Testis (tissue), 2 donors: Measurements from ENCODE around the gene CPXM2.

Experiments used
- POLR2A ChIP-seq: fragments of 450-650 bp; IDR thresholded peaks from one replicate; pipeline ENCODE4 v1.6.1; 2017; ENCODE audit warnings: antibody characterized with exemption, mild to moderate bottlenecking, moderate library complexity
- TF ChIP-seq, protein P1 (sequence below), 3 experiments: fragments of 450-650 bp in 2 of 3; fragments of 200-600 bp in 1 of 3; sonication (generic) in 1 of 3; IDR thresholded peaks; one replicate each; pipeline ENCODE4 v1.5.1; 2016 to 2019; ENCODE audit warnings: antibody characterized with exemption in 3 of 3, mild to moderate bottlenecking in 2 of 3, moderate library complexity in 1 of 3

DNA sequence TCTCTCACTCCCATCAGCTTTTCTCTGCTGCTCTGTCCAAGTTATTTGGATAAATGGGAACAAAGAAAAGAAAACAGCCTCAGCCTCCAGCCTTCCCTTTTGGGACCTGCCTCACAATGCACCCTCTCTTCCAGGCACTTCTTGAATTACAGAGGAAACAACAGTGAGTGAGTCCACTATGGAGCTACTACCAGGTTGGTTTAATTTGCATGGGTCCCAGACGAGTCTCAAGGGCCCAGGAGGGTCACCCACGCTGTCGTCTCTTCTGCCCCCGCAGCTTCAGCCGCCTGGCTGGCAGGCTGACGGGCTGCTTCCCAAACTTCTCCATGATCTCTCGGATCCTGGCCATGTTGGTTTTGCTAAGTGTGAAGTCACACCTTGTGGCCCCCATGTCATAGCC, 145.1 kb downstream of the CPXM2 start:
- TF ChIP-seq, protein P1, sequence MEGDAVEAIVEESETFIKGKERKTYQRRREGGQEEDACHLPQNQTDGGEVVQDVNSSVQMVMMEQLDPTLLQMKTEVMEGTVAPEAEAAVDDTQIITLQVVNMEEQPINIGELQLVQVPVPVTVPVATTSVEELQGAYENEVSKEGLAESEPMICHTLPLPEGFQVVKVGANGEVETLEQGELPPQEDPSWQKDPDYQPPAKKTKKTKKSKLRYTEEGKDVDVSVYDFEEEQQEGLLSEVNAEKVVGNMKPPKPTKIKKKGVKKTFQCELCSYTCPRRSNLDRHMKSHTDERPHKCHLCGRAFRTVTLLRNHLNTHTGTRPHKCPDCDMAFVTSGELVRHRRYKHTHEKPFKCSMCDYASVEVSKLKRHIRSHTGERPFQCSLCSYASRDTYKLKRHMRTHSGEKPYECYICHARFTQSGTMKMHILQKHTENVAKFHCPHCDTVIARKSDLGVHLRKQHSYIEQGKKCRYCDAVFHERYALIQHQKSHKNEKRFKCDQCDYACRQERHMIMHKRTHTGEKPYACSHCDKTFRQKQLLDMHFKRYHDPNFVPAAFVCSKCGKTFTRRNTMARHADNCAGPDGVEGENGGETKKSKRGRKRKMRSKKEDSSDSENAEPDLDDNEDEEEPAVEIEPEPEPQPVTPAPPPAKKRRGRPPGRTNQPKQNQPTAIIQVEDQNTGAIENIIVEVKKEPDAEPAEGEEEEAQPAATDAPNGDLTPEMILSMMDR (IDR thresholded peaks at IDR 0.05), result no peak
- TF ChIP-seq POLR2A, result no peak
